HG03060 (cell line): ENCODE data around the gene KCND3.

Source experiments
- ATAC-seq: cut with Tn5 transposase; IDR thresholded peaks from one replicate; pipeline ENCODE4 v1.9.1; 2021; ENCODE audit warnings: low read depth, moderate number of reproducible peaks; ENCODE audit not compliant: unreplicated experiment

KCND3 gene

GRCh38 chr1:111921948-111922347, 67.5 kb downstream of the KCND3 start:
- ATAC-seq, result no peak

GRCh38 chr1:111920221-111921024, 69.0 kb downstream of the KCND3 start:
- no peak for ATAC-seq

- no peak for ATAC-seq
Measured at GRCh38 chr1:111911776-111912515, 77.5 kb downstream of the KCND3 start.

- ATAC-seq, result no peak
Measured at GRCh38 chr1:111911061-111911460, 78.4 kb downstream of the KCND3 start.

GRCh38 chr1:111909030-111909429, 80.4 kb downstream of the KCND3 start:
- ATAC-seq, result no peak

- no peak for ATAC-seq
Measured at GRCh38 chr1:111908011-111908621, 81.4 kb downstream of the KCND3 start.

GRCh38 chr1:111907321-111907720, 82.1 kb downstream of the KCND3 start:
- no peak for ATAC-seq

GRCh38 chr1:111906816-111907215, 82.7 kb downstream of the KCND3 start:
- ATAC-seq, result no peak

- no peak for ATAC-seq
Measured at GRCh38 chr1:111906111-111906510, 83.4 kb downstream of the KCND3 start.

GRCh38 chr1:111904478-111905218, 84.8 kb downstream of the KCND3 start:
- no peak for ATAC-seq

- no peak for ATAC-seq
Measured at GRCh38 chr1:111903871-111904449, 85.5 kb downstream of the KCND3 start.

GRCh38 chr1:111903148-111903870, 86.2 kb downstream of the KCND3 start:
- ATAC-seq, result no peak

- no peak for ATAC-seq
Measured at GRCh38 chr1:111895469-111895868, 94.0 kb downstream of the KCND3 start.

- ATAC-seq, result no peak
Measured at GRCh38 chr1:111895017-111895416, 94.5 kb downstream of the KCND3 start.

GRCh38 chr1:111894497-111894896, 95.0 kb downstream of the KCND3 start:
- ATAC-seq, result no peak

- ATAC-seq, result no peak
Measured at GRCh38 chr1:111891566-111891965, 97.9 kb downstream of the KCND3 start.

- no peak for ATAC-seq
Measured at GRCh38 chr1:111888740-111889376, 100.6 kb downstream of the KCND3 start.

- ATAC-seq, result no peak
Measured at GRCh38 chr1:111887875-111888274, 101.6 kb downstream of the KCND3 start.

GRCh38 chr1:111887385-111887784, 102.1 kb downstream of the KCND3 start:
- ATAC-seq, result no peak
